D721Med (cell line): ENCODE results near the gene RBM15B.

Experiments used
- DNase-seq: peaks from one replicate; pipeline ENCODE4 v3.0.0; 2011; ENCODE audit warnings: low spot score; ENCODE audit not compliant: insufficient read length
- FAIRE-seq: peaks from 2 replicates; lab custom pipeline; 2011; peaks lifted over from hg19 to GRCh38; lab: Jason Lieb, UNC
- CTCF ChIP-seq: IDR thresholded peaks from 2 replicates; pipeline ENCODE4 v1.5.1; 2012; ENCODE audit warnings: mild to moderate bottlenecking, control low read depth; ENCODE audit not compliant: insufficient read depth; ENCODE audit errors: missing control alignments

RBM15B gene

GRCh38 chr3:51391075-51391565, at the start of gene RBM15B:
TSS of gene RBM15B (plus strand) at chr3:51391285. CDS start at chr3:51391400, 115 bp downstream.
- TF ChIP-seq CTCF, result peak; percentile 71
- FAIRE-seq (no peak), DNase-seq (peak; percentile 97)

GRCh38 chr3:51343918-51344687, 47.0 kb upstream of the RBM15B start:
- no peak for DNase-seq
- TF ChIP-seq CTCF, result no peak
- no peak for FAIRE-seq

- DNase-seq (no peak), FAIRE-seq (no peak)
- TF ChIP-seq CTCF, result no peak
Measured at GRCh38 chr3:51350751-51351150, 40.3 kb upstream of the RBM15B start.

- no peak for DNase-seq
- FAIRE-seq, result no peak
- TF ChIP-seq CTCF, result no peak
Measured at GRCh38 chr3:51353131-51353530, 38.0 kb upstream of the RBM15B start.

- DNase-seq (no peak), FAIRE-seq (no peak)
- TF ChIP-seq CTCF, result no peak
Measured at GRCh38 chr3:51353691-51354090, 37.4 kb upstream of the RBM15B start.

GRCh38 chr3:51354172-51354571, 36.9 kb upstream of the RBM15B start:
- TF ChIP-seq CTCF, result no peak
- DNase-seq, result no peak
- no peak for FAIRE-seq
